ENCODE results near the gene TPSAB1. TPM values are rescaled to one million over a fixed set of nuclear protein-coding genes. Genes with fewer than 3 reads are reported as not detected.
"Not testable (repeated sequence)": the region's sequence is repeated elsewhere in the genome, so short reads cannot be mapped to it uniquely, and the experiment has no call there.

The TPSAB1 gene
- total RNA-seq, 1 donor from 2014 or later = not detected

- no peak for DNase-seq (ENCODE audit: extremely low read depth, low read depth, low spot score)
These were observed 17.8 kb upstream of the TPSAB1 start for GRCh38 chr16:1222553-1223354.

GRCh38 chr16:1223355-1224214 is 16.9 kb upstream of the TPSAB1 start:
- DNase-seq (ENCODE audit: extremely low read depth, low read depth, low spot score) = no peak

- DNase-seq (ENCODE audit: extremely low read depth, low read depth, low spot score) = no peak
These were observed 15.9 kb upstream of the TPSAB1 start for GRCh38 chr16:1224558-1224957.

- DNase-seq (ENCODE audit: extremely low read depth, low read depth, low spot score) = no peak
These were observed 15.5 kb upstream of the TPSAB1 start, which contains the start of gene TPSG1 for GRCh38 chr16:1225051-1225451. Gene TPSG1, minus strand, starts transcription at chr16:1225268. Its CDS starts 16 bp downstream, at chr16:1225252.

- DNase-seq (ENCODE audit: extremely low read depth, low read depth, low spot score) = not testable (repeated sequence)
These were observed 14.7 kb upstream of the TPSAB1 start for GRCh38 chr16:1225728-1226311.

GRCh38 chr16:1226692-1227091 is 13.8 kb upstream of the TPSAB1 start:
- not testable (repeated sequence) for DNase-seq (ENCODE audit: extremely low read depth, low read depth, low spot score)

GRCh38 chr16:1228227-1228626 is 12.3 kb upstream of the TPSAB1 start:
- not testable (repeated sequence) for DNase-seq (ENCODE audit: extremely low read depth, low read depth, low spot score)

- not testable (repeated sequence) for DNase-seq (ENCODE audit: extremely low read depth, low read depth, low spot score)
These were observed 11.0 kb upstream of the TPSAB1 start for GRCh38 chr16:1229476-1229875.

GRCh38 chr16:1230084-1230470 is 10.4 kb upstream of the TPSAB1 start, which contains the start of gene TPSB2:
Gene TPSB2, minus strand, starts transcription at chr16:1230184. Its CDS starts 233 bp downstream, at chr16:1229951.
- DNase-seq (ENCODE audit: extremely low read depth, low read depth, low spot score) = not testable (repeated sequence)

- not testable (repeated sequence) for DNase-seq (ENCODE audit: extremely low read depth, low read depth, low spot score)
These were observed 9.9 kb upstream of the TPSAB1 start for GRCh38 chr16:1230471-1231212.

GRCh38 chr16:1231301-1231700 is 9.2 kb upstream of the TPSAB1 start:
- DNase-seq (ENCODE audit: extremely low read depth, low read depth, low spot score) = not testable (repeated sequence)

- DNase-seq (ENCODE audit: extremely low read depth, low read depth, low spot score) = not testable (repeated sequence)
These were observed 8.3 kb upstream of the TPSAB1 start for GRCh38 chr16:1232049-1232748.

- DNase-seq (ENCODE audit: extremely low read depth, low read depth, low spot score) = not testable (repeated sequence)
These were observed 3.8 kb upstream of the TPSAB1 start for GRCh38 chr16:1236659-1237058.

GRCh38 chr16:1237990-1238389 is 2.5 kb upstream of the TPSAB1 start:
- no peak for DNase-seq (ENCODE audit: extremely low read depth, low read depth, low spot score)

- DNase-seq (ENCODE audit: extremely low read depth, low read depth, low spot score) = not testable (repeated sequence)
These were observed 1.6 kb upstream of the TPSAB1 start for GRCh38 chr16:1238909-1239308.

- DNase-seq (ENCODE audit: extremely low read depth, low read depth, low spot score) = not testable (repeated sequence)
These were observed 930 bp upstream of the TPSAB1 start for GRCh38 chr16:1239575-1239974.

- not testable (repeated sequence) for DNase-seq (ENCODE audit: extremely low read depth, low read depth, low spot score)
These were observed 576 bp downstream of the TPSAB1 start for GRCh38 chr16:1241081-1241480.

GRCh38 chr16:1243363-1243762 is 2.9 kb downstream of the TPSAB1 start:
- not testable (repeated sequence) for DNase-seq (ENCODE audit: extremely low read depth, low read depth, low spot score)
